ENCODE measurements around the gene RPL29.

RPL29 gene

DNA sequence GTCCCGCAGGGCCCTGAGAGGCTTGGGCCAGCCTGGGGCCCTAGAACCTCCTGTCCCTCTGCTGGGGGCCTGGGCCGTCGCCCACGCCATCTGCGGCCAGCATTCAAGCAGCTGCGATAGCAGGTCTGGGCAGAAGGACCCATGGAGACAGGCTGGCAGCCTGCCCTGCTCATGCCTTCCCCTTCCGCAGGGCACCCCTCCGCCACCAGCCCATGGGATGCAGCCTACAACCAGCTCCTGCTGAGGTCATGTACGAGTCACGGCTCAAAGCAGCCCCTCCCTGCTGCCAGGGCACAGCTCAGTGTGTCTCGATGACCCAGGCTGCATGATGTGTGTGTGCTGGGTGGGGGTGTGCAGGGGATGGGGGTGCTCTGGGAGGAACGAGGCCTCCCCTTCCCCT, 32.9 kb upstream of the RPL29 start:
- TF ChIP-seq, protein P1, sequence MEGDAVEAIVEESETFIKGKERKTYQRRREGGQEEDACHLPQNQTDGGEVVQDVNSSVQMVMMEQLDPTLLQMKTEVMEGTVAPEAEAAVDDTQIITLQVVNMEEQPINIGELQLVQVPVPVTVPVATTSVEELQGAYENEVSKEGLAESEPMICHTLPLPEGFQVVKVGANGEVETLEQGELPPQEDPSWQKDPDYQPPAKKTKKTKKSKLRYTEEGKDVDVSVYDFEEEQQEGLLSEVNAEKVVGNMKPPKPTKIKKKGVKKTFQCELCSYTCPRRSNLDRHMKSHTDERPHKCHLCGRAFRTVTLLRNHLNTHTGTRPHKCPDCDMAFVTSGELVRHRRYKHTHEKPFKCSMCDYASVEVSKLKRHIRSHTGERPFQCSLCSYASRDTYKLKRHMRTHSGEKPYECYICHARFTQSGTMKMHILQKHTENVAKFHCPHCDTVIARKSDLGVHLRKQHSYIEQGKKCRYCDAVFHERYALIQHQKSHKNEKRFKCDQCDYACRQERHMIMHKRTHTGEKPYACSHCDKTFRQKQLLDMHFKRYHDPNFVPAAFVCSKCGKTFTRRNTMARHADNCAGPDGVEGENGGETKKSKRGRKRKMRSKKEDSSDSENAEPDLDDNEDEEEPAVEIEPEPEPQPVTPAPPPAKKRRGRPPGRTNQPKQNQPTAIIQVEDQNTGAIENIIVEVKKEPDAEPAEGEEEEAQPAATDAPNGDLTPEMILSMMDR (IDR thresholded peaks at IDR 0.05; ENCODE audit: extremely low read depth, insufficient read depth, missing control alignments), result no peak
- no peak for DNase-seq (ENCODE audit: low spot score)

DNA sequence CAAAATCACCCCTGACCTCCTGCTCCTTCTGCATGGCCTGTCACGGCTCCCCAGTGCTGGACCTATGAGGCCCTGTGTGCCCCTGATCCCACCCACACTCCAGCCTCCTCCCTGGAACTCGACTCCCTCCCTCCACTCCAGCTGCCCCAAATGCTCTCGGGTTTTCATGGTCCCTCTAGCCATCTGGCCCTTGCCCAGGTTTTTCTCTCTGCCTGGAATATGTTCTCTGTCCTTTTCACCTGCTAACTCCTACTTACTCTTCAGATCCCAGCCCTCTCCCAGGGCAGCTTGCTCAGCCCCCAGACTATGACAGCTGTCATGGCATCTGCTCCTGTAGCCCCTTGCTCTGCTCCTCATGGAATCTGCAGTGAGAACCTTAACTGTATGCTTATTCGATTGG, 30.3 kb upstream of the RPL29 start:
- in situ Hi-C loops (cut with MboI; ENCODE audit: low pct_unique_long_range_greater_than_20kb, low sequenced_read_pairs, unreplicated experiment), result no loop called here
- no peak for DNase-seq (ENCODE audit: low spot score)
- TF ChIP-seq, protein P1 (IDR thresholded peaks at IDR 0.05; ENCODE audit: extremely low read depth, insufficient read depth, missing control alignments), result no peak

More for the DNA sequence above, 32.9 kb upstream of the RPL29 start:
- in situ Hi-C loops (cut with MboI; ENCODE audit: low pct_unique_long_range_greater_than_20kb, low sequenced_read_pairs, unreplicated experiment), result no loop called here

DNA sequence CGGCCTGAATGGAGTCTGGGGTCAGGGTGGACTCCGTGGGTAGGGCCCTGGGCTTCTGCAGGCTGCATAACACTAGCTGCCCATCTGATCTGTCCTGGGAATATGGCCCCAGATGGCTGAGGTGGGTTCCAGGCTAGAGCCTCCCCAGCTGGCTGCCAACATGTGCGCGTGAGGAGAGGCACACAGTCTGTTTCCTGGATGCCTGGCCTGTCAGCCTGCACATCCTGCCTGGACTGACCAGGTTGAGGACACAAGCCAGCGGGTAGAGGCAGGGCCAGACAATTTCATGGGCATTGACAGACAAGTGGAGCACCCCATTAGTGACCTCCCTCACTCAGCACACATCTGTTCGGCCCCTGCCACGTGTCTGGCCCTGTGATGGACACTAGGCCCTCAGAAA, 29.8 kb upstream of the RPL29 start:
- no peak for DNase-seq (ENCODE audit: low spot score)
- TF ChIP-seq, protein P1 (IDR thresholded peaks at IDR 0.05; ENCODE audit: extremely low read depth, insufficient read depth, missing control alignments), result no peak
- in situ Hi-C loops (cut with MboI; ENCODE audit: low pct_unique_long_range_greater_than_20kb, low sequenced_read_pairs, unreplicated experiment), result no loop called here

DNA sequence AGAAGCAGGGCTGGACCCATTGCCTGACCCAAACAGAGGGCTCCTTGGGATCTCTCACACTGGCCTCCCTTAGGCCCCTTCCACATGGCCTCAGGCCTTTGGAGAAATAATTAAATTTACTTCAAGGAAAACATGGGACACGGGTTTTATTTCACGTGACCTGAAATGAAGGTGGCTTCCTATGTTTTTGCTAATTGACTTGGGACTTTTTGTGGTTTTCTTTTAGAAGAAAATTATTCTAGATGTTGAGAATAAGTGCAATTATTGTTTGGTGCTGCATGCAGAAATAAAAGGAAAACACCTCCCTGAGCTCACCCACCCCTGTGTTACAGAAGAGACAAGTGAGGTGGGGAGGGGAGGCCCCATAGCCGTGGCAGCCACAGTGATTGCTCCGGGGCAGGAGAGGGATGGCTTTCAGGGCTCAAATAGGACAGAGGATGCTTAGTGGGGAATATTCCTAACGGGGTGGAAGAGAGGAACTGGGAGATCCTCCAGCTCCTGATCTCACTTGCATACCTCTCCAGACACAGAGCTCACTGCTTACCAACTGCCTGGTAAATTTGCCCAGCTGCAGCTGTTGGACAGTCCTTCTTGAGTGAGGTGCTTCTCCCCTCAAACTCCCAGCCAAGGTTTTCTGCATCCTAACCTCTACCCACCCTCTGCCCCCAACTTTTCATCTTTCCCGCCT, 29.2 kb upstream of the RPL29 start:
- TF ChIP-seq, protein P1 (IDR thresholded peaks at IDR 0.05; ENCODE audit: extremely low read depth, insufficient read depth, missing control alignments), result no peak
- in situ Hi-C loops (cut with MboI; ENCODE audit: low pct_unique_long_range_greater_than_20kb, low sequenced_read_pairs, unreplicated experiment), result no loop called here
- no peak for DNase-seq (ENCODE audit: low spot score)

GRCh38 chr3:52023860-52024764, 28.4 kb upstream of the RPL29 start:
- peak; percentile 70 for DNase-seq (ENCODE audit: low spot score)
- TF ChIP-seq, protein P1 (IDR thresholded peaks at IDR 0.05; ENCODE audit: extremely low read depth, insufficient read depth, missing control alignments), result no peak
- in situ Hi-C loops (cut with MboI; ENCODE audit: low pct_unique_long_range_greater_than_20kb, low sequenced_read_pairs, unreplicated experiment), result no loop called here

- TF ChIP-seq, protein P1 (IDR thresholded peaks at IDR 0.05; ENCODE audit: extremely low read depth, insufficient read depth, missing control alignments), result no peak
- in situ Hi-C loops (cut with MboI; ENCODE audit: low pct_unique_long_range_greater_than_20kb, low sequenced_read_pairs, unreplicated experiment), result no loop called here
- DNase-seq (ENCODE audit: low spot score), result no peak
These were observed 27.5 kb upstream of the RPL29 start for GRCh38 chr3:52023101-52023770.

Data from GM13977 (cell line).